SH-SY5Y (cell line): ENCODE results near the gene FADS1.

Experiments used
- GATA2 ChIP-seq: IDR thresholded peaks from 2 replicates; pipeline ENCODE4 v1.6.1; 2011; ENCODE audit warnings: mild to moderate bottlenecking, low read depth, low read length
- GATA3 ChIP-seq: IDR thresholded peaks from 2 replicates; pipeline ENCODE4 v1.6.1; 2011; ENCODE audit warnings: low read depth, mild to moderate bottlenecking, low read length, moderate library complexity

FADS1 gene

DNA sequence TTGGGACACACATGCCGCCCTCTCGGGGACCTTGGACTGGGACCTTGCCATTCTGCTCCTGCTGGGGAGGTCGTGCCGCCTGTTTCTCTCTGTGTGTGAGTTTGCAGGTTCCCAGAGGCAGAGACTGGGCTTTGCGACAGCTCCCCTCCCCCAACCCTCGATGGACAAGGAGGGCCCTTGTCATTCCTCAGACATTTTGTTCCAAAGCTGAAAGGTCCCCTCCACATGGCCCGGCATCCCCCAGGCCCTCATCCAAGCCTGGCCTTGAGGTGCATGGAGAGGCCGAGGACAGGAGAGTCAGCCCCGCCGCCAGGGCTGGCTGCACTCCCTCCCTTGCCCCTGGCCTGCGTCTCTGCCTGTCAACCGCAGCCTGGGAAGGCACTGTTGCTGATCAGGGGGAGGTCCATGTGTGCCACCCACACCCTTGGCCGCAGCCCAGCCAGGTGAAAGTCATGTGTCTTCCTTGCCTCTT is 36.9 kb upstream of the FADS1 start:
- TF ChIP-seq GATA3, result no peak
- no peak for TF ChIP-seq GATA2

DNA sequence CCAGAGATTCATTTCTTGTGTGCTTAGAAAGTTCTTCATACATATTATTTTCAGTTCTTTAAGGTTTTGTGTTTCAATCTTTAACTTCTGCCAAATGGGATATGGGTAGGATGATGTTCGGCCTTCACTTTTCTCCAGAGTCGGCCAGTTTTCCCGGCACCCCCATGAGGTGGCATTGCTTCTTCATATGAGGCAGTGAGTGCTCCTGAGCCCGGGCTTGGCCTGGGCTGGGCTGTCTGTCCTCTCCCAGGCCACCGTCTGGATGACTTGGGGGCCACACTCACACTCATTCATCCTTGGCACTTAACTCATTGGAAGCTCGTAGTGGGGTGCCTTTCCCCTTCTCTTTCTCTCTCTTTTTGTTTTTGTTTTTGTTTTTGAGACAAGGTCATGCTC is 35.1 kb upstream of the FADS1 start:
- TF ChIP-seq GATA3, result no peak
- no peak for TF ChIP-seq GATA2

- TF ChIP-seq GATA2 (no peak), GATA3 (no peak)
Observed at GRCh38 chr11:61851113-61851899, 34.5 kb upstream of the FADS1 start.

- TF ChIP-seq GATA2 (no peak), GATA3 (no peak)
Observed at GRCh38 chr11:61850687-61851086, 33.9 kb upstream of the FADS1 start.

- no peak for TF ChIP-seq GATA2
- TF ChIP-seq GATA3, result no peak
Observed at GRCh38 chr11:61848631-61849030, 31.8 kb upstream of the FADS1 start.

DNA sequence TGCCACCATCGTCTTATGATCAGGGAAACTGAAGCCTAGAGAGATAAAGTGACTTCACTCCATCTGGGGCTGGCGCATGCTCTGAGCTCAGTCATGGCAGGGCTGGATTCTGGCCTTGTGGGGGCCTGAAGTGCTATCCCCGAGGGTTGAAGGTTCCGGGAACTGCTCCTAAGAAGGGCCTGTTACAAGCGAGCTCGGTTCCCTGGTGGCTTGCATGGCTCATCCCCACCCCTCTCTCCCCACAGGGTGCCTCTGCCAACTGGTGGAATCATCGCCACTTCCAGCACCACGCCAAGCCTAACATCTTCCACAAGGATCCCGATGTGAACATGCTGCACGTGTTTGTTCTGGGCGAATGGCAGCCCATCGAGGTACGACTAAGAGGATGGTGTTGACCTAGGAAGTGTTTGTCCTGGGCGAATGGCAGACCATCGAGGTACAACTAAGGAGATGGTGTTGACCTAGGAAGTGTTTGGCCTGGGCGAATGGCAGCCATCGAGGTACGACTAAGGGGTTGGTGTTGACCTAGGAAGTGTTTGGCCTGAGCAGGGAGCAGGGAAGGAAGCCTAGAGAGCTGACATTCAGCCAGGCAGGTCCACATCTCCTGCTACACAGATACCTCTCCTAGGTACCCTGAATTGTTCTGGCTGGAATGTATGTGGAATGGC is 31.2 kb upstream of the FADS1 start:
- TF ChIP-seq GATA3 (no peak), GATA2 (no peak)

DNA sequence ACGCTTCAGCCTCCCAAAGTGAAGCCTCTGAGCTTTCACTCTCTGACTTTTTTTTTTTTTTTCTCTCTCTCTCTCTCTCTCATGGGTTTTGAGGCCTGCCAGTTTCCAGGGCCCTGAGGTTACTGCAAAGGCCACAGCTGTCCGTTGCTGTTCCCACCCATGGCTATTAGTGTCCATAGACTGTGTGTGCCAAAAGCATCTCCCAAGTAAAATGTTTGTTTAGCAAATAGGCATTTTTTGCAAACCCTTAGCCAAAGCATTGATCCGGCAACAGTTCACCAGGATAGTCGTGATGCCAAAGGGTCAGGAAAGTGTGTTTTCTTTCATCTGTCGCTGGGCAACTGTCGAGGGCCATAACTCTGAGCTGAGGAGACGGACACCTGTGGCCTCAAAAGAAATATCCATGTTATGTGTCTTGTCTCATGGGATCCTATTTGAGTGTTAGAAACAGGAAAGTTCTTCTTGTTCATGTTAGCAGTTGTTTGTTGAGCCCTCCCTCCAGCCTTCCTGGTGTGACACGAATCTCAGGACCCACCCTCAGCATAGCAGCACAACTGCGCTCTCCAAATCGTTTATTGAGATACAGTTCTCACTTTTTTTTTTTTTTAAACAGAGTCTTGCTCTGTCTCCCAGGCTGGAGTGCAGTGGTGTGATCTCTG is 29.7 kb upstream of the FADS1 start:
- no peak for TF ChIP-seq GATA3
- TF ChIP-seq GATA2, result no peak

DNA sequence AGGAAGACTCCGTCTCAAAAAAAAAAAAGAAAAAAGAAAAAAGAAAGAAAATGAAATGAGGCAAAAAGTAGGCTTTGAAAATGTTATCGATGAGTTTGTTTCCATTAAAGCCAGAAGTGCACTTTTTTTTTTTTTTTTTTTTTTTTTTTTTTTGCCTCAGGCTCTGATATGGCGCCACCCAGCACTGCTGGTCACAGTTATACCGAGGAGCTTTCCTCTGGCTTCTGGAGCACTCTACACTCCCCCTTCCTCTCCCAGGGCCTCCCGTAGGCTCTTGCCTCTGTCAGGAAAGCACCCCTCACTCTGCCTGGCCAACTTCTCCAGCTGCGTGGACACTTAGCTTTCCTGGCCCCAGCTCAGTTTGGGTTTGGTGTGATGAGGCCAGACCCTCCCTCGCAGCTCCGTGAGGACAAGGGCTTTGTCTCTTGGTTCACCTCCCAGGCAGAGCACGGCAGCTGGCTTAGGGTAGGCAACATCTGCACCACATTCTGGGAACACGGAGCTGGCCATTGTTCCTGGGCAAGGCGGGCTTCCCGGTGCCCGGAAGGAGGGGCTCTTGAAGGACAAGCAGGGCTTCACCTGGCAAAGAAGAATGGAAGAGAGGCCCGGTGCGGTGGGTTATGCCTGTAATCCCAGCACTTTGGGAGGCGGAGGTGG is 28.2 kb upstream of the FADS1 start:
- no peak for TF ChIP-seq GATA3
- TF ChIP-seq GATA2, result no peak

DNA sequence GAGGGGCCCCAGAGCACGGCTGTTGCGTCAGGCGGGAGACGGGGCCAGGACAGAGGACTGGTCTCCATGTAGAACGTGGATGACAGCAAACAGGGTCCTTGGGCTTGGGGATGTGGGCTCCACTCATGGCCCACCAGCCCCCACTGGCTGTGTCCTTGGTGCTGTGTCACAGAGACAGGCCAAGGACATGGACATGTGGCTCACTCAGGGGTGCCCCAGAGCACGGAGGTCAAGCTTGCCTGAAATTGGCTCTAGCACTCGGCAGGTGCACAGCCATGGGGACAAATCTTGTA is 25.7 kb upstream of the FADS1 start:
- no peak for TF ChIP-seq GATA3
- no peak for TF ChIP-seq GATA2

- TF ChIP-seq GATA2 (no peak), GATA3 (no peak)
Observed at GRCh38 chr11:61841636-61842527, 25.1 kb upstream of the FADS1 start.

GRCh38 chr11:61840371-61840770 is 23.6 kb upstream of the FADS1 start:
- no peak for TF ChIP-seq GATA3
- no peak for TF ChIP-seq GATA2

DNA sequence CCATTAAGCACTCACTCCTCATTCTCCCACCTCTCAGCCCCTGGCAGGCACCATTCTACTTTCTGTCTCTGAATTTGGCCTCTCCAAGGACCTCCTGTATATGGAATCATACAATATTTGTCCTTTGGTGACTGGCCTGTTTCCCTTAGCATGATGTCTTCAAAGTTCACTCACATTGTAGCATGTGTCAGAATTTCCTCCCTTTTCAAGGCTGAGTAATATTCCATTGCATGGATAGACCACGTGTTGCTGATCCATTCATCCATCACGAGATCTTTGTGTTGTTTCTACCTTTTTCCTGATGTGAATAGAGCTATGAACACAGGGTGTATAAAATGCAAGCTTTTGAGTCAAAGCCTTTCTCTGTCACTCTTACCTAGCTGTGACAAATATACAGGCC is 22.9 kb upstream of the FADS1 start:
- no peak for TF ChIP-seq GATA2
- TF ChIP-seq GATA3, result no peak

DNA sequence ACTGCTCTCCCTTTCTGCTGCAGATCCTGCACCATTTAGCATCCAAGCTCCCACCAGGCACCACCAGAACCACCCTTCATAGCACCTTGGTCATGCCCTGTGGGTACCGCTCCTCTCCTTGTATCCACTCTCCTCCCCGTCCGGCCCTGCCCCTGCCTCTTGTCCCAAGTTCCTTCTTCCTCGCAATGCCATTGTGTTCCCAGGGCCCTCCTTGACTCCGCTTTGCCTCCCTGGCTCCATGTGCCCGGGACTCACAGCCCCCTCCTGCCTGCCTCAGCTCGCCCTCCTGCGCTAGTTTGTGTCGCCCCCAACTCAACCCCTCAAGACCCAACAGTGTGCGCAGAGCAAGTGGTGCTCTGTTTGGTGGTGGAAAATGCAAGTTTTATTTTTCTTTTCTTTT is 22.1 kb upstream of the FADS1 start:
- TF ChIP-seq GATA3, result no peak
- no peak for TF ChIP-seq GATA2
